HepG2 (cell line): Measurements from ENCODE around the gene IMMP1L. TPM values are rescaled to one million over a fixed set of nuclear protein-coding genes. Genes with fewer than 3 reads are reported as not detected.

Source experiments
- ATAC-seq: fragments of 200-7000 bp; cut with Tn5 transposase; 3 replicates; pipeline ENCODE4 v1.9.1; 2020; ENCODE audit warnings: mild to moderate bottlenecking, moderate library complexity
- BruUV-seq: library from RNA; stranded (reverse); fragments of 400-500 nt; replicated peaks from 2 replicates; lab custom pipeline; 2021; lab: Mats Ljungman, UMichigan
- CTCF ChIA-PET: fragments of 300-600 bp; formaldehyde crosslinking; extraction: SDS; loops from one replicate; lab custom pipeline; 2021; ENCODE audit warnings: low total read pairs, inconsistent platforms, low intra/inter-chr PET ratio; lab: Yijun Ruan, JAX
- POLR2A ChIA-PET: fragments of 350-600 bp; sonication (Branson Sonifier 250); formaldehyde crosslinking; loops from one replicate; lab custom pipeline; 2020; ENCODE audit warnings: antibody characterized with exemption, inconsistent platforms; lab: Yijun Ruan, JAX
- DNase-seq: peaks from one replicate; pipeline ENCODE4 v3.0.0-alpha.2; 2015; ENCODE audit warnings: low spot score
- FAIRE-seq: peaks from 3 replicates; lab custom pipeline; 2011; peaks lifted over from hg19 to GRCh38; lab: Jason Lieb, UNC
- H2AFZ ChIP-seq: one replicate; pipeline ENCODE4 v1.6.1; 2011; ENCODE audit warnings: low read length, inconsistent platforms
- H3K27ac ChIP-seq: fragments of 300-600 bp; 3 replicates; pipeline ENCODE4 v1.8.0; 2011; ENCODE audit warnings: mixed run types, mild to moderate bottlenecking, mixed read lengths, low read length, inconsistent platforms; ENCODE audit not compliant: insufficient read depth; ENCODE audit errors: extremely low read length
- H3K27me3 ChIP-seq, 2 experiments: fragments of 200-600 bp in 1 of 2; 2 replicates in 1 of 2; 3 replicates in 1 of 2; pipeline versions ENCODE4 v1.6.0 to v1.8.0; 2011; ENCODE audit warnings: low read length in 2 of 2, mild to moderate bottlenecking in 2 of 2, moderate library complexity in 2 of 2, inconsistent platforms in 1 of 2; ENCODE audit not compliant: insufficient read depth in 2 of 2, control insufficient read depth in 1 of 2
- H3K36me3 ChIP-seq, 2 experiments: fragments of 200-600 bp in 1 of 2; replicated peaks in 1 of 2; 2 replicates in 1 of 2; 3 replicates in 1 of 2; pipeline versions ENCODE4 v1.5.1 to v1.8.0; 2011; ENCODE audit warnings: low read length in 2 of 2, inconsistent platforms in 1 of 2; ENCODE audit not compliant: insufficient read depth in 2 of 2, control insufficient read depth in 1 of 2
- H3K4me1 ChIP-seq: 2 replicates; pipeline ENCODE4 v1.5.1; 2012; ENCODE audit warnings: low read length, inconsistent platforms; ENCODE audit not compliant: insufficient read depth
- H3K4me2 ChIP-seq: 2 replicates; pipeline ENCODE4 v1.6.0; 2011; ENCODE audit warnings: low read depth, low read length, inconsistent platforms
- H3K4me3 ChIP-seq, 3 experiments: fragments of 200-600 bp in 1 of 3; sonication (generic), shearing (Covaris generic) in 1 of 3; replicated peaks in 1 of 3; 2 replicates each; pipeline ENCODE4 v1.5.1; 2011 to 2016; ENCODE audit warnings: low read length in 3 of 3, inconsistent platforms in 2 of 3, low read depth in 2 of 3, mild to moderate bottlenecking in 2 of 3, control low read depth in 1 of 3, mixed read lengths in 1 of 3; ENCODE audit not compliant: insufficient read depth in 1 of 3
- H3K79me2 ChIP-seq: one replicate; pipeline ENCODE4 v1.6.1; 2011; ENCODE audit warnings: low read length, inconsistent platforms; ENCODE audit not compliant: insufficient read depth
- H3K9ac ChIP-seq: 2 replicates; pipeline ENCODE4 v1.6.0; 2011; ENCODE audit warnings: mild to moderate bottlenecking, low read depth, low read length, inconsistent platforms; ENCODE audit not compliant: insufficient read depth
- H3K9me3 ChIP-seq: 2 replicates; pipeline ENCODE4 v1.5.1; 2012; ENCODE audit warnings: mild to moderate bottlenecking, low read length
- H4K20me1 ChIP-seq: 2 replicates; pipeline ENCODE4 v1.6.0; 2011; ENCODE audit warnings: inconsistent platforms, mild to moderate bottlenecking, low read length, moderate library complexity; ENCODE audit not compliant: insufficient read depth
- SP2 ChIP-seq: sonication (generic); formaldehyde crosslinking; IDR thresholded peaks from 2 replicates; pipeline ENCODE4 v1.5.1; 2020; ENCODE audit warnings: mild to moderate bottlenecking, missing genetic modification reagents
- ZNF891 ChIP-seq: sonication (generic); formaldehyde crosslinking; IDR thresholded peaks from 2 replicates; pipeline ENCODE4 v1.5.0; 2020; ENCODE audit warnings: mild to moderate bottlenecking, missing genetic modification reagents
- WGBS: methylation state at CpG from one replicate; pipeline ENCODE4 v1.1.6; 2017; ENCODE audit warnings: low lambda C conversion rate; 5-methylcytosine and 5-hydroxymethylcytosine counted together
- in situ Hi-C: cut with HindIII; loops from 2 replicates; pipeline ENCODE4 v1.10.0; 2017; ENCODE audit warnings: low pct_unique_long_range_greater_than_20kb; ENCODE audit not compliant: extremely low pct_ligation_motif_present
- intact Hi-C: fragments of 100-400 bp; cut with micrococcal nuclease; formaldehyde crosslinking; loops from one replicate; pipeline ENCODE4 v1.10.0; 2022; ENCODE audit not compliant: unreplicated experiment
- polyA plus RNA-seq, 8 experiments: library from polyadenylated mRNA; depleted of rRNA in 3 of 8; stranded (reverse) in 7 of 8; unstranded in 1 of 8; fragments of >200 nt; fragmentation: Illumina TruSeq in 4 of 8; extraction: Trizol in 4 of 8; gene quantifications; 2 replicates each; pipeline versions ENCODE4 v1.2.1 to v1.2.3, GENCODE V29; 2011 to 2016; ENCODE audit warnings: low read depth in 4 of 8, missing spikeins in 1 of 8, mixed read lengths in 1 of 8; ENCODE audit not compliant: insufficient read depth in 1 of 8
- total RNA-seq, 5 experiments: library from RNA; depleted of rRNA; stranded (reverse); fragments of >200 nt; fragmentation: Illumina TruSeq; extraction: Trizol; gene quantifications; 2 replicates each; pipeline ENCODE4 v1.2.3, GENCODE V29; 2016; ENCODE audit warnings: low read depth in 1 of 5
- TF ChIP-seq, protein P1 (sequence below): sonication (generic); formaldehyde crosslinking; IDR thresholded peaks from 2 replicates; pipeline ENCODE4 v1.5.0; 2020; ENCODE audit warnings: missing genetic modification reagents
- TF ChIP-seq, protein P2 (sequence below): sonication (generic); formaldehyde crosslinking; IDR thresholded peaks from 2 replicates; pipeline ENCODE4 v1.5.0; 2020; ENCODE audit warnings: mild to moderate bottlenecking, missing genetic modification reagents, borderline replicate concordance

The IMMP1L gene
- total and polyA plus RNA-seq, 2 of the 13 experiments (the other 11 are each of a cell fraction or from before 2014, with no cell fraction given) = 42.4 to 57.9 TPM

DNA sequence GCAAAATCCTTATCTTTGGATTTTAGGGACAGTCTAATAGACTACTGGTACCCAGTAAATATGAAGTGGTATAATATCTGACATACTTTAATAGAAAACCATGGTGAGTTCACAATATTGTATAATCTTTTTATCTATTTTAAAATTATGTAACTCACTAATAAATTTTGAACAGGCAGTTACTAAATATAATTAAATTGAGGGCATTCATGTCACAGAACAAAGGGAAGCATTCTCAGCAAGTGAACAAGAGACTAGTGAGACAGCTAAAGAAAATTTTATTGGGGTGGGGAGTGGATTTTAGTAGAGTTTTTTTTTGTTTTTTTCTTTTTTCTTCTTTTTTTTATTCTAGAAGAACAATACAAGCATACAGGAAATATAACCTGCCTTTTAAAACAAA, 84.8 kb downstream of the IMMP1L start:
- no peak for FAIRE-seq

DNA sequence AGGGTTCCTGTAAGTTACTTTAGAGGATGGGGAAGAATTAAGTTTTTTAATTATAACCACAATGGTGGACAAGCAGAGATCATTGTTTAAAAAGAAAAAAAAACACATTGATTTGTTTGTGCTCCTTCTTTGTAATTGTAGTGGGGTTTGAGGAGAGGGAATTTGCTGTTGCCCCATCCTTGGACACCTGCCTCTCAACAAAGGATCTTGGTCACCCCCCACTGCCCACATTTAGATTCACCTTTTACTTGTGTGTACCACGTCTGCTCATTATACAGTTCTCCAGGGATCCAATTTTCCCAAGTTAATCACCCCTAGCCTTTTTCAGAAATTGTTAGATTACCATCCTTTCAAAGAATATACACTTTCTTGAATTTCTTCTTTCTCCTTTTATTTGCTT, 86.7 kb downstream of the IMMP1L start:
- intact Hi-C loops = loop anchor here (2.0 kb wide), 1 partner anchor 54 kb away; the partner anchor contains the start of genes DCDC1 and DNAJC24
- no peaks in the 10 kb centered on the region for H3K4me1 ChIP-seq
- POLR2A ChIA-PET = no interaction called here

More for the DNA sequence above, 84.8 kb downstream of the IMMP1L start:
- Histone ChIP-seq H3K4me2 (no peak overlapping the region), H4K20me1 (no peaks in the 10 kb centered on the region), H3K27me3 (no peaks in the 10 kb centered on the region), H3K4me3 (no peak overlapping the region), H3K27ac (no peak overlapping the region), H3K36me3 (no peaks in the 10 kb centered on the region), H3K9me3 (no peaks in the 10 kb centered on the region), H3K4me1 (no peaks in the 10 kb centered on the region), H3K79me2 (no peaks in the 10 kb centered on the region), H2AFZ (no peak overlapping the region), H3K9ac (no peak overlapping the region)
- no TSS peak for BruUV-seq
- POLR2A ChIA-PET = no interaction called here
- intact Hi-C loops = no loop called here
- CTCF ChIA-PET = no interaction called here
- in situ Hi-C loops = no loop called here
- ATAC-seq (no peak), DNase-seq (no peak)
- no peak for TF ChIP-seq SP2 (CRISPR knock-in tag)
- TF ChIP-seq, protein P1, sequence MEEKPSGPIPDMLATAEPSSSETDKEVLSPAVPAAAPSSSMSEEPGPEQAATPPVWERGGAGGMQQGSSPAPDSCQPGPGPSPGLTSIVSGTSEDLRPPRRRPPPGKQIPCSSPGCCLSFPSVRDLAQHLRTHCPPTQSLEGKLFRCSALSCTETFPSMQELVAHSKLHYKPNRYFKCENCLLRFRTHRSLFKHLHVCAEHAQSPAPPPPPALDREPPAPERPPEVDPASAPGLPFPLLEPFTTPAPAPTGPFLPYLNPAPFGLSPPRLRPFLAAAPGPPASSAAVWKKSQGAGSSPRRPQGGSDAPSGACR (CRISPR knock-in tag) = no peak

More for the DNA sequence above, 86.7 kb downstream of the IMMP1L start:
- no peak for FAIRE-seq
- BruUV-seq = no TSS peak
- no peaks in the 10 kb centered on the region for H3K36me3 ChIP-seq
- no peak for DNase-seq
- H3K9me3 ChIP-seq = no peaks in the 10 kb centered on the region
- no peak overlapping the region for H3K4me3 ChIP-seq
- H2AFZ ChIP-seq = no peak overlapping the region
- CTCF ChIA-PET = no interaction called here
- no peaks in the 10 kb centered on the region for H3K79me2 ChIP-seq
- no peaks in the 10 kb centered on the region for H4K20me1 ChIP-seq
- 96% methylated on average over 1 of the region's 1 CpG for WGBS
- H3K27me3 ChIP-seq = no peaks in the 10 kb centered on the region
- no peak for TF ChIP-seq ZNF891
- TF ChIP-seq, protein P2, sequence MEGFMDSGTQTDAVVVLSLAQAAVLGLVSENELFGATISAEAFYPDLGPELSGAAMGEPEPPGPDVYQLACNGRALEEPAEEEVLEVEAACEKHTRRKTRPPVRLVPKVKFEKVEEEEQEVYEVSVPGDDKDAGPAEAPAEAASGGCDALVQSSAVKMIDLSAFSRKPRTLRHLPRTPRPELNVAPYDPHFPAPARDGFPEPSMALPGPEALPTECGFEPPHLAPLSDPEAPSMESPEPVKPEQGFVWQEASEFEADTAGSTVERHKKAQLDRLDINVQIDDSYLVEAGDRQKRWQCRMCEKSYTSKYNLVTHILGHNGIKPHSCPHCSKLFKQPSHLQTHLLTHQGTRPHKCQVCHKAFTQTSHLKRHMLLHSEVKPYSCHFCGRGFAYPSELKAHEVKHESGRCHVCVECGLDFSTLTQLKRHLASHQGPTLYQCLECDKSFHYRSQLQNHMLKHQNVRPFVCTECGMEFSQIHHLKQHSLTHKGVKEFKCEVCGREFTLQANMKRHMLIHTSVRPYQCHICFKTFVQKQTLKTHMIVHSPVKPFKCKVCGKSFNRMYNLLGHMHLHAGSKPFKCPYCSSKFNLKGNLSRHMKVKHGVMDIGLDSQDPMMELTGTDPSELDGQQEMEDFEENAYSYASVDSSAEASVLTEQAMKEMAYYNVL (CRISPR knock-in tag) = no peak
- no peak overlapping the region for H3K27ac ChIP-seq
- no peak for ATAC-seq
- H3K9ac ChIP-seq = no peak overlapping the region
- no peak overlapping the region for H3K4me2 ChIP-seq
- in situ Hi-C loops = no loop called here
